Left lung (tissue), 10 donors: ENCODE measurements around the gene LCN12. TPM values are rescaled to one million over a fixed set of nuclear protein-coding genes. Genes with fewer than 3 reads are reported as not detected.

Experiments used
- ATAC-seq: fragments of 200-7000 bp; cut with Tn5 transposase; one replicate; pipeline ENCODE4 v1.9.1; 2020; ENCODE audit warnings: moderate library complexity
- DNase-seq, 4 donors: peaks; one replicate each; pipeline ENCODE4 v3.0.0-alpha.2; 2013 to 2020
- H3K27ac ChIP-seq, 2 donors: fragments of 200-600 bp; sonication (generic) in 1 of 2; one replicate each; pipeline versions ENCODE4 v1.5.0 to v1.8.0; 2020 to 2021
- H3K27me3 ChIP-seq, 2 donors: fragments of 200-600 bp; sonication (generic) in 1 of 2; one replicate each; pipeline versions ENCODE4 v1.5.0 to v1.8.0; 2020 to 2021
- H3K36me3 ChIP-seq, 2 donors: fragments of 200-600 bp; sonication (generic) in 1 of 2; one replicate each; pipeline versions ENCODE4 v1.5.0 to v1.8.0; 2020 to 2021
- H3K4me1 ChIP-seq, 2 donors: fragments of 200-600 bp; one replicate each; pipeline ENCODE4 v1.8.0; 2021
- H3K4me3 ChIP-seq, 2 donors: fragments of 200-600 bp; sonication (generic) in 1 of 2; one replicate each; pipeline versions ENCODE4 v1.5.0 to v1.8.0; 2020 to 2021; ENCODE audit warnings: mild to moderate bottlenecking in 1 of 2
- H3K9me3 ChIP-seq, 2 donors: fragments of 200-600 bp; sonication (generic) in 1 of 2; one replicate each; pipeline versions ENCODE4 v1.5.0 to v1.8.0; 2020 to 2021
- CTCF ChIP-seq, 2 donors: fragments of 200-600 bp; sonication (generic) in 1 of 2; IDR thresholded peaks; one replicate each; pipeline versions ENCODE4 v1.5.0 to v1.8.0; 2021; ENCODE audit warnings: antibody characterized with exemption in 2 of 2
- intact Hi-C, 2 donors: fragments of 100-400 bp; cut with DNase I; formaldehyde crosslinking; loops; one replicate each; pipeline versions ENCODE4 v1.11.2 to v1.14.2; 2022
- polyA plus RNA-seq, 6 donors: library from polyadenylated mRNA; unstranded; fragments of 120-200 nt; gene quantifications; one replicate each; pipeline ENCODE4 v1.2.1, GENCODE V29; 2013; ENCODE audit not compliant: insufficient read length in 6 of 6
- total RNA-seq, 2 donors: library from RNA; stranded (reverse); fragmentation: NEBNext Ultra II Directional; extraction: Animal tissue kit (Norgen Biotek cat#: 25700); gene quantifications; one replicate each; pipeline ENCODE4 v1.2.1, GENCODE V29; 2021
- donor health status: DM: no; HTN: yes; CAD: no.
- donor health status: DM: no; HTN: no; CAD: no.

Gene LCN12
- total and polyA plus RNA-seq, 8 donors: 2.1 to 28.0 (median 13.3) TPM

GRCh38 chr9:136955943-136956335, 3.9 kb downstream of the LCN12 start:
- no peak overlapping the region for H3K27ac ChIP-seq
- no peaks in the 10 kb centered on the region for H3K27me3 ChIP-seq
- peak in 1 of 4 donors; percentile 42 for DNase-seq
- H3K4me1 ChIP-seq: peaks cover 0 to 7% of the 10 kb centered on the region in 2 donors
- no peaks in the 10 kb centered on the region for H3K36me3 ChIP-seq
- no peaks in the 10 kb centered on the region for H3K9me3 ChIP-seq
- no peak for TF ChIP-seq CTCF (IDR thresholded peaks at IDR 0.05)
- ATAC-seq: no peak
- intact Hi-C loops: no loop called here
- H3K4me3 ChIP-seq: no peak overlapping the region

- Histone ChIP-seq H3K9me3 (no peaks in the 10 kb centered on the region), H3K4me3 (no peak overlapping the region), H3K27me3 (no peaks in the 10 kb centered on the region), H3K27ac (no peak overlapping the region), H3K4me1 (peaks cover 0 to 7% of the 10 kb centered on the region in 2 donors), H3K36me3 (no peaks in the 10 kb centered on the region)
- DNase-seq: no peak
- no peak for TF ChIP-seq CTCF (IDR thresholded peaks at IDR 0.05)
- ATAC-seq: no peak
- intact Hi-C loops: no loop called here
Observed at GRCh38 chr9:136956604-136957003, 4.5 kb downstream of the LCN12 start.

- Histone ChIP-seq H3K9me3 (no peaks in the 10 kb centered on the region), H3K4me1 (peaks cover 0 to 7% of the 10 kb centered on the region in 2 donors), H3K4me3 (no peak overlapping the region), H3K36me3 (no peaks in the 10 kb centered on the region), H3K27ac (no peak overlapping the region), H3K27me3 (no peaks in the 10 kb centered on the region)
- DNase-seq: no peak
- ATAC-seq: no peak
- no peak for TF ChIP-seq CTCF (IDR thresholded peaks at IDR 0.05)
- intact Hi-C loops: no loop called here
Observed at GRCh38 chr9:136957461-136957860, 5.4 kb downstream of the LCN12 start.

GRCh38 chr9:136957901-136958300, 5.8 kb downstream of the LCN12 start:
- no peaks in the 10 kb centered on the region for H3K9me3 ChIP-seq
- no peak overlapping the region for H3K27ac ChIP-seq
- H3K27me3 ChIP-seq: no peaks in the 10 kb centered on the region
- H3K4me1 ChIP-seq: peaks cover 0 to 7% of the 10 kb centered on the region in 2 donors
- DNase-seq (peak in 1 of 4 donors; percentile 53), ATAC-seq (no peak)
- TF ChIP-seq CTCF (IDR thresholded peaks at IDR 0.05): no peak
- intact Hi-C loops: no loop called here
- H3K36me3 ChIP-seq: no peaks in the 10 kb centered on the region
- no peak overlapping the region for H3K4me3 ChIP-seq

- DNase-seq: no peak
Observed at GRCh38 chr9:136958473-136958872, 6.4 kb downstream of the LCN12 start.

More at GRCh38 chr9:136958473-136958872, 6.4 kb downstream of the LCN12 start:
- H3K4me1 ChIP-seq: peaks cover 0 to 7% of the 10 kb centered on the region in 2 donors
- no peak overlapping the region for H3K27ac ChIP-seq
- H3K27me3 ChIP-seq: no peaks in the 10 kb centered on the region
- H3K9me3 ChIP-seq: no peaks in the 10 kb centered on the region
- ATAC-seq: no peak
- intact Hi-C loops: no loop called here
- H3K36me3 ChIP-seq: no peaks in the 10 kb centered on the region
- no peak for TF ChIP-seq CTCF (IDR thresholded peaks at IDR 0.05)
- H3K4me3 ChIP-seq: no peak overlapping the region
